Measurements from ENCODE around the gene ANK2. TPM values are rescaled to one million over a fixed set of nuclear protein-coding genes. Genes with fewer than 3 reads are reported as not detected.

The ANK2 gene
- total RNA-seq, 4 donors from 2014 or later, result 74.2 to 127 (median 87.5) TPM

DNA sequence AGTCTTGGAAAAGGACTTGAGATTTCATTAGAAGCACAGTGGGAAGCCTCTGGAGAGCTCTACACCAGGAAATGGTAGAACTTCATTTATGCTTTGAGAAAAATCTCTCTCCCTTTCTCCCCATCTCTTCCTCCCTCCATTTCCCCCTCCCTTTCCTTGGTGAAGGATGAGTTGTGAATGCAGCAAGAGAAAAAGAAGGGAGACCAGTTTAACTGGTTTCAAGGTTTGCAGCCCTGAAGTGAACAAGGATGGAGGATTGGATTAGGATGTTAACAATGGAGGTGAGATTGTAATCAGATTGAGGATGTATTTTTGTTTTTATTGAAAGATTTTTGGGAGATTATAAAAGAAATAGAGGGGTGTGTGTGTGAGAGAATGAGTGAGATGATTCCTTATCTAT, 99.5 kb downstream of the ANK2 start:
- intact Hi-C loops (cut with DNase I; ENCODE audit: low total_unique reads), result loop anchor here (5.0 to 10.0 kb wide), 3 partner anchors 33 to 914 kb away; partner anchors contain the start of gene AP1AR

GRCh38 chr4:113153529-113154101, 104.2 kb downstream of the ANK2 start:
- H3K4me1 ChIP-seq, result peaks cover 4 to 30% of the 10 kb centered on the region in 2 donors
- H3K36me3 ChIP-seq, result no peaks in the 10 kb centered on the region
- no peak for DNase-seq
- in situ Hi-C loops (cut with MboI; ENCODE audit: low sequenced_read_pairs in 4 of 4) (no loop called here), intact Hi-C loops (cut with DNase I; ENCODE audit: low total_unique reads) (no loop called here)
- peak overlapping the region in 1 of 4 donors; percentile 25 for H3K27ac ChIP-seq
- no peaks in the 10 kb centered on the region for H3K27me3 ChIP-seq
- TF ChIP-seq, protein P1, sequence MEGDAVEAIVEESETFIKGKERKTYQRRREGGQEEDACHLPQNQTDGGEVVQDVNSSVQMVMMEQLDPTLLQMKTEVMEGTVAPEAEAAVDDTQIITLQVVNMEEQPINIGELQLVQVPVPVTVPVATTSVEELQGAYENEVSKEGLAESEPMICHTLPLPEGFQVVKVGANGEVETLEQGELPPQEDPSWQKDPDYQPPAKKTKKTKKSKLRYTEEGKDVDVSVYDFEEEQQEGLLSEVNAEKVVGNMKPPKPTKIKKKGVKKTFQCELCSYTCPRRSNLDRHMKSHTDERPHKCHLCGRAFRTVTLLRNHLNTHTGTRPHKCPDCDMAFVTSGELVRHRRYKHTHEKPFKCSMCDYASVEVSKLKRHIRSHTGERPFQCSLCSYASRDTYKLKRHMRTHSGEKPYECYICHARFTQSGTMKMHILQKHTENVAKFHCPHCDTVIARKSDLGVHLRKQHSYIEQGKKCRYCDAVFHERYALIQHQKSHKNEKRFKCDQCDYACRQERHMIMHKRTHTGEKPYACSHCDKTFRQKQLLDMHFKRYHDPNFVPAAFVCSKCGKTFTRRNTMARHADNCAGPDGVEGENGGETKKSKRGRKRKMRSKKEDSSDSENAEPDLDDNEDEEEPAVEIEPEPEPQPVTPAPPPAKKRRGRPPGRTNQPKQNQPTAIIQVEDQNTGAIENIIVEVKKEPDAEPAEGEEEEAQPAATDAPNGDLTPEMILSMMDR (IDR thresholded peaks at IDR 0.05 in 4 of 5, conservative IDR thresholded peaks at IDR 0.05 in 1 of 5), result no peak
- TF ChIP-seq POLR2A (IDR thresholded peaks at IDR 0.05), result no peak
- H3K4me3 ChIP-seq, result no peak overlapping the region
- ATAC-seq, result no peak
- H3K9me3 ChIP-seq, result no peaks in the 10 kb centered on the region

More for the DNA sequence above, 99.5 kb downstream of the ANK2 start:
- H3K9me3 ChIP-seq, result no peaks in the 10 kb centered on the region
- in situ Hi-C loops (cut with MboI; ENCODE audit: low sequenced_read_pairs in 4 of 4), result no loop called here
- ATAC-seq (no peak), DNase-seq (no peak)
- TF ChIP-seq, protein P1 (IDR thresholded peaks at IDR 0.05 in 4 of 5, conservative IDR thresholded peaks at IDR 0.05 in 1 of 5), result no peak
- TF ChIP-seq POLR2A (IDR thresholded peaks at IDR 0.05), result no peak
- no peaks in the 10 kb centered on the region for H3K27me3 ChIP-seq
- H3K4me3 ChIP-seq, result no peak overlapping the region
- H3K27ac ChIP-seq, result no peak overlapping the region
- H3K4me1 ChIP-seq, result peaks cover 16 to 43% of the 10 kb centered on the region in 2 donors
- no peaks in the 10 kb centered on the region for H3K36me3 ChIP-seq

DNA sequence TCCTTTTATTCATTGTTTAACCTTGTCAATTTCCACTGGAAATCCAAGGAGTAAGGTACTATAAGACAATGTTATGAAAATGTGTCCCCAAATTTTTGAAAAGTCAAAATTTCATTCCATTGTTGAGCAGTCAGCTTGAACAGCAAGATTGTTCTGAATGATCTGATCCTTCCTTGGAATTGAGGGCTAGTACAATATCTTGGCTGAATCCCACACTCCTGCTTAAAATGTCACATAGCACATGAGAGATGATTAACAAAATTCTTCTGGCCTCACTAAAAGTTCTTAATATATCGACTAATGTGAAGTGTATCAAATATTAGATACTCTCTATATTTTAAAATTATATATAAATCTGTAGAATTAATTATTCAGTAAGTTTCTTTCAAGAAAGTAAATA, 104.8 kb downstream of the ANK2 start:
- in situ Hi-C loops (cut with MboI; ENCODE audit: low sequenced_read_pairs in 4 of 4), result no loop called here
- no peak for ATAC-seq

DNA sequence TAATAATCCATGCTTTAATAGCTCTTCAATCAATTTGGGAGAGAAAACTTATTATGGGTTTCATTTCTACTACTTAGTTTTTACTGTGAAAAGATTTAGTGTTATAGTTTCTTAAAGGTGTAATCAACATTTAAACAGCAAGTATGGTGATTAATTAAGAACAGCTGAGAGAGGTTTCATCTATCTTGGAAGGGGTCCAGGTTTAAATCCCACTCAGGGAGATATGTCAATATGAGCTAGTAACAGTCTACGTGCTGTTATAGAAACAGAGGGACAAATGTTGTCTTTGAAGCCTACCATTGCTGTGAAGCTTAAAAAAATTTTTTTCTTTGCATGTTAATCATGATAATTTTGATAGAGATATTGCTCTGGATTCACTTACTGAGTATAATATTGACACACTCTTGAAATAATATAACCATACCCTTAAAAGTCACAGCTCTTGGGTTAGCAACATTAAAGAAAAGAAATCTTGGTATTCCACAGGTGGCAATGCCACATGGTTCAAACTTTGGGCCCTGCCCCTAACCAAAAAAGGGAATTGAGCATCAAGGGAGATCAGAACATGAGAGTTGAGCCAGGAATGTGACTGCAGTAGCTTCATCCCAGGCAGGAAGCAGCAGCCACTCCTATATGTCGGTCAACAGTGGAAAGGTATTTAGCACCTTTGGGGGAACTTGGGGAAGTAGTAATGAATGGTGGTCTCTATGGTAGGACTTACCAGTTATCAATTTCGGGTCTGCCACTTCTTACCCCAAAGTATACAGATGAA, 107.8 kb downstream of the ANK2 start:
- ATAC-seq, result no peak
- no peak for TF ChIP-seq POLR2A (IDR thresholded peaks at IDR 0.05)
- TF ChIP-seq, protein P1 (IDR thresholded peaks at IDR 0.05 in 4 of 5, conservative IDR thresholded peaks at IDR 0.05 in 1 of 5), result no peak
- intact Hi-C loops (cut with DNase I; ENCODE audit: low total_unique reads), result no loop called here

More for the DNA sequence above, 104.8 kb downstream of the ANK2 start:
- H3K36me3 ChIP-seq, result no peaks in the 10 kb centered on the region
- no peaks in the 10 kb centered on the region for H3K27me3 ChIP-seq
- peaks cover 4 to 30% of the 10 kb centered on the region in 2 donors for H3K4me1 ChIP-seq
- peak overlapping the region in 1 of 4 donors; percentile 25 for H3K27ac ChIP-seq
- no peaks in the 10 kb centered on the region for H3K9me3 ChIP-seq
- TF ChIP-seq POLR2A (IDR thresholded peaks at IDR 0.05), result no peak
- TF ChIP-seq, protein P1 (IDR thresholded peaks at IDR 0.05 in 4 of 5, conservative IDR thresholded peaks at IDR 0.05 in 1 of 5), result no peak
- intact Hi-C loops (cut with DNase I; ENCODE audit: low total_unique reads), result no loop called here
- H3K4me3 ChIP-seq, result no peak overlapping the region
- DNase-seq, result no peak

More for the DNA sequence above, 107.8 kb downstream of the ANK2 start:
- Histone ChIP-seq H3K9me3 (no peaks in the 10 kb centered on the region), H3K4me3 (no peak overlapping the region), H3K27ac (peak overlapping the region in 1 of 4 donors; percentile 27), H3K4me1 (peaks cover 16 to 41% of the 10 kb centered on the region in 2 donors), H3K27me3 (no peaks in the 10 kb centered on the region), H3K36me3 (no peaks in the 10 kb centered on the region)
- no peak for DNase-seq
- in situ Hi-C loops (cut with MboI; ENCODE audit: low sequenced_read_pairs in 4 of 4), result no loop called here
